GM21717 (cell line): ENCODE data around the gene OR2D2.
"Not testable (repeated sequence)": the region's sequence is repeated elsewhere in the genome, so short reads cannot be mapped to it uniquely, and the experiment has no call there.

ENCODE experiments used
- ATAC-seq: cut with Tn5 transposase; IDR thresholded peaks from one replicate; pipeline ENCODE4 v1.9.1; 2021; ENCODE audit warnings: mild to moderate bottlenecking, moderate library complexity; ENCODE audit not compliant: unreplicated experiment

OR2D2 gene, protein sequence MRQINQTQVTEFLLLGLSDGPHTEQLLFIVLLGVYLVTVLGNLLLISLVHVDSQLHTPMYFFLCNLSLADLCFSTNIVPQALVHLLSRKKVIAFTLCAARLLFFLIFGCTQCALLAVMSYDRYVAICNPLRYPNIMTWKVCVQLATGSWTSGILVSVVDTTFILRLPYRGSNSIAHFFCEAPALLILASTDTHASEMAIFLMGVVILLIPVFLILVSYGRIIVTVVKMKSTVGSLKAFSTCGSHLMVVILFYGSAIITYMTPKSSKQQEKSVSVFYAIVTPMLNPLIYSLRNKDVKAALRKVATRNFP

DNA sequence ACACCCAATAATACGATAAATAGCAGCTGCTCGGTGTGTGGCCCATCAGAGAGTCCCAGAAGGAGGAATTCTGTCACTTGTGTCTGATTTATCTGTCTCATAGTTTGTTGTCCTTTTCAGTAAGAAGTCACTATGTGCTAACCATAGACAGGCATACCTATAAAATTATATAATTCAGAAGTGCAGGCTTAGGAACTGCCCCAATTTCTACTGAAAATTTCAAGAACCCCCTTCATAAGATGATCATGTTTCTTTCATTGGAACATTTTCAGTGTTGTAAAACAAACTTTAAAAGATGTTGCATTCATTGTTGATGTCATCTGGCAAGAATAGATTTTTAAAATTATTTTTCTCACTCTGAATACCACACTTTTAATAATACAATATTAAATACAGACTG lies at the start of gene OR2D2:
TSS of gene OR2D2 (minus strand) at position 101 of the 400 bp plus-strand sequence. CDS start at position 101, 0 bp downstream.
- ATAC-seq: no peak

DNA sequence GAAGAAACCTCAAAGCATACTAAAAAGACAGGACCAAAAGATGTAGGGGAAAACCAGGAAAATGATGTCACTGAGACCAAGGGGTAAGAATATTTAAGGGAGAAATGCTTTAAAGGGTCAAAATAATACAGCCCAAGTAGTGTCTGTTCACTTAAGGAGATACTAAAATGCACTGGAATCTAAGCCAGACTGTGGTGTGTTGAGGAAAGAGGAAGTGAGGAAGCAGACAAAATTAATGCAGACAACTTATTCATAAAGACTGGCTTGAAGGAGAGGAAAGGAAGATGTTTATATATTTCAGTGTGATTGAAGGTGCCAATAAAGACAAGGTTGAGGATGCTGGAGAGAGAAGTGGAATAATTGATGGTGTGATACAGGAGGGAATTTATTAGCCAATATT lies 49.7 kb upstream of the OR2D2 start:
- ATAC-seq: no peak

DNA sequence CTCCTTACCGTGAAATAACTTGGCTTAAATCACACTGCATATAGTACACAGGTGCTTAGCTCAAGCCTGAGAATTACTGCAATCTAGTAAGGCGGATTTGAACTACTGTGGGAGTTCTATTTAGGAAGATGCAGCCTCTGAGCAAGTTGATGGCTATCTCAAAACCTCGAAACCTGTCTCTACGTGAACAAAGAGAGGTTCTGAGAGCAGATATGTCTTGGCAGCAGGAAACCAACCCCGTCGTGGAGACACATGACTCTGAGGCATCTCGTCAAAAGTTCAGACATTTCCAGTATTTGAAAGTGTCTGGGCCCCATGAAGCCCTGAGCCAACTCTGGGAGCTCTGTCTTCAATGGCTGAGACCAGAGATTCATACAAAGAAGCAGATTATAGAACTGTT lies 39.8 kb upstream of the OR2D2 start:
- no peak for ATAC-seq

DNA sequence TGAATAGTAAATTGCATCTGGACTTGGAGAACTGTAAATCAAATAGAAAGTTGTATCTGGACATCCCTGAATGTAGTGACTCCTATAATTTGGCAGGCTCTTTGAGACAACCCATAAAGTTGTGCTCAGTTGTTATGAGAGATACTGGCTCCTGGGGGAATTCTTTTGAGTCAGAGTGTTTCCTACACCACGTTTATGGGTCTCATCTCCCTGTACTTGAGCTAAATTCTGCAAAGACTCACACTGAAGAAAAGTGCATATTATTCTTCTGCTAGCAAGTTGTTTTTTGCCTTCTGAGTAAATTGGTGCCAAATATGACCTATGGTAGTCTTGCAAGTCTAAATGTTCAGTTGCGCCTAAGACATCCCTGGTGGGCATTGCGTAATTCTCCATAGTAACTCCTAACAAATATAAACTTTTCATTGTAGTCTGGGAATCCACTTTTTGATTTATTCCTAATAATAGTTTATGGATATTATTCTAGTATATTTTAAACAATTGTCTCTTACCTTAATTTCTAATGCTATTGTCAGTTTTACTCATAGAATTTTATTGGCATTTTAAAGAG lies 38.9 kb upstream of the OR2D2 start:
- ATAC-seq: no peak

DNA sequence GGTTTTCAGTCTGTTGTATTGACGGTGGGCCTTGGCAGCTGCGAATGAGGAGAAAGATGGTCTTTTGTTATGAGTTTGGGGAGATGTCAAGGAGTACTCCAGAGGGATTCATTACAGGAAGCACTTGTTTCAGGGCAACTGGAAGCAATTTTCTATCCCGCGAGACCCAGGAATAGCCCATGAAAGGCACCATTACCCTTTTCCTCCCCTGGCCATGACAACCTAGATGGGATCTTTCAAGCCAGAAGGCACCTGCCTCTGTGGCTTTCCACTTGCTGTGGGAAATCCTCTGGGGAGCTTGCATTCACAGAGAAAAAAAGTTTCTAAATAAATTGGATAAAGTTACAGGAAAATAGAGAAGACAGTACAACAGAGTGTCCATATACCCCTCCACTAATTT lies 36.6 kb upstream of the OR2D2 start:
- no peak for ATAC-seq

DNA sequence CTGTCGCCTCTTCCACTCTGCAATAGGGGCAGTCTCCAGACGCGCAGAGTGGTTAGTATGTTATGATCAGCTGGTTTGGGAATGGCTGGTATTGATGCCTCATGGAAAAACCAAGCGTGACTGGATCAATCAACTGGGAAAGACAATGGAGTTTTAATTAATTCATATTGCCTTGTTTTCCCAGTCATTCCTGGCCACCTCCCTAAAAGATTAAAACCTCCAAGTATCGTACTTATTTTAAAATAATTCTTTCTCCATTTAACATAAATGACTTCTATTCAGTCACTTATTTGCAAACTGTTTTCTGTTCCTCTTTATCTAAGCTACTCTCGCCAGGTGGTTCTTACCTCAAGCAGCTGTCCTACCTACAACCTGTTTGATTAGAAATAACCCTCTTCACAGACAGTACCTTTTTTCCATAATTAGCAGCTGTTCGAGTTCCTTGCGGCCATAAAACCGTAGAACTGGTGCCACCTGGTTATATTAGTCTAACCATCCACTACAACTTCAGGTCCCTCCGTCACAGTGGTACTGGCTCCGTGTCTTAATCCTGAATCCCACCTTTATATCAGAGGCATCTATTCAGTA lies 34.8 kb upstream of the OR2D2 start:
- peak; percentile 68 for ATAC-seq

DNA sequence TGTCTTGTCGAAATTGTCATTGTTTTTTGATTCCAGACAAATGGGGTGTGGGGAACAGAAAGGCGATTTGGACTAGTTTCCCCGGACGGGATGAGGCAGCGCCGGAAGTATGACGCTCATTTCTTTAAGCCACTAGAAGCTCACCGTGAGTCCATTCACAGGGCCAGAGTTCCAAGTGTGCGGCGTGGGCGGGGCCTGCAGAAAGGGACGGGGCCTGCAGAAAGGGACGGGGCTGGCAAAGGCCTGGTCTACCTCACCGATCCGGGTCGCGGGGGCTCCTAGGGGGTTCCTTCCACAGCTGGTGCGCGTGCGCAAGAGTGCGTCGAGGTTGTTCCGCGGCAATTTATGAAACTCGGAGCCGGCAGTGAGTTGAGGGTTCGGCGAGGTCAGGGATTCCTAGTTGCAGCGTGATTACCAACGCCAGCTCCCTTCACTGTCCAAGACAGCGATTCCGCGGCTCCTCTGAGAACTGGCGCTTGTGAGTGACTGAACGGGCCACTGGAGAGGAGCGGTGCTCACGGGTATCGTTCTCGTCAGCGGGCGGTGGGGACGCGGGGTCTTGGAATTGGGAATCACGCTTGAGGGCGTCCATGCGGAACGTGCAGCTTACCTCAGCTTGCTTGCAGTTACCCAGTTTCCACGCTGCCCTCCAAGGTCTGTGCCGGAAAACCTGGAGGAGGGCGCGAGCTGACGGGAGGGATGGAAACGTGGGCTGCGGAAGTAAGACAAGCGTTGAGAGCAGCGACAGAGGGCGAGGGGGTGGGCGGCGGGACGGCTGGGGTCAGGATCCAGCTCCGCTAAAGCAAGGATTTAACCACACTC lies 34.1 kb upstream of the OR2D2 start, which contains the start of gene ZNF215:
TSS of gene ZNF215 (plus strand) at position 219 of the 822 bp plus-strand sequence. CDS start 5,847 bp downstream, outside the sequence.
- ATAC-seq: peak; percentile 78

DNA sequence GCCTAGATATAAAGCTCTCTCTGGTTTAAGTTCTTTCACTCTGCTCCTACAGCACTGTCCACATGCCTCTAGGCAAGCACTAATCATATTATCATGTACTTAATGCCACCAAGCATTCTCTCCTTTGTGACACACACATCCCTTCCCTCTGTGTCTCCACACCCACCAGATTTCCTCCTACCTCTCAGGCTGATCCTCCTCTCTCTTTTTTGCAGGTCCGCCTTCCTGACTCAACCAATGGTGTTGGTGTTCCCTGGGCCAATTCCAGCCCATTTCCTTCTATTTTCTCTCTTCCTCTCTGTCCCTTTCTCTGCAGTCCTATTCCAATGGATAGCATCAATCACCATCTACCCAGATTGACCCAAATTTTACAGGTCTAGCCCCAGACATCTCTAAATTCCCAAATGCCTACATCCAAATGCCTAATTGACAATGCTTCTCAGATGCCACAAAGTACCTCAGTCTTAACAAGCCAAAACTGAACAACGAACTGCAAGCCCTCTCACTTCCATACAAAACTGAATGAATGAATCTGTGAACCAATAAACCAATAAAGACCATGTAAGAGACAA lies 33.4 kb upstream of the OR2D2 start:
- ATAC-seq: peak; percentile 4

DNA sequence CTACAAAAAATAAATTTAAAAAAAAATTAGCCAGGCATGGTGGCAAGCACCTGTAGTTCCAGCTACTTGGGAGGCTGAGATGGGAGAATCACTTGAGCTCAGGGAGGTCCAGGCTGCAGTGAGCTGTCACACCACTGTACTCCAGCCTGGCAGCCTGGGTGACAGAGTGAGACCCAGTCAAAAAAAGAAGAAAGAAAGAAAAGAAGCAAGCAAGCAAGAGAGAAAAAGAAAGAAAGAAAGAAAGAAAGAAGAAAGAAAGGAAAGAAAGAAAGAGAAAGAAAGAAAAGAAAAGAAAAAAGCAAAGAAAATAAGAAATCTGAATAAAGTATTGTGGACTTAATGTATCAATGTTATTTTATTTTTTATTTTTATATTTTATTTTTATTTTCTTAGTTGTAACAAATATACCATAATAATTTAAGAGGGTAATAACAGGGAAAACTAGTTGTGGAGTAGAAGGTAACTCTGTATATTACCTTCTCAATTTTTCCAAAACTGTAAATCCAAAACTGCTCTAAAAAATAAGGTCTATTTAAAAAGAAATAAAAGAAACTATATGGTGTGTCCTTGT lies 32.8 kb upstream of the OR2D2 start:
- ATAC-seq: no peak

DNA sequence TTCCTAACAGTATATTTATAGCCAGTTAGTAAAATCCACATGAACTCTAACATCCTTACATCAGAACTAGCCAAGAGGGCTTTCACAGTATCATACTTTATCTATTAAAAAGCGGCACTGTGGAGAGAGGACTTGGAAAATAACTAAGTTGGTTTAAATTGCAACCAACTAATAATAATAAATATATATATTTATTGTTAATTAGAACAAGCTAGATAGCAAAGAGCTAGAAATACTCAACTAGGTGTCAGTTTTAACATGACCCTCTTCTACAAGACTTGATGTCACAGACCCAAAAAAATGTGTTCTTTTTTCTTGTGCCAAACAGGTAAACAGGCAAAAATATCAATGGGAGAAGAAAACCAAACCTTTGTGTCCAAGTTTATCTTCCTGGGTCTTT lies 28.4 kb upstream of the OR2D2 start, which contains the start of gene OR2D3:
TSS of gene OR2D3 (plus strand) at position 301 of the 400 bp plus-strand sequence. CDS start at position 301, 0 bp downstream.
- ATAC-seq: no peak

DNA sequence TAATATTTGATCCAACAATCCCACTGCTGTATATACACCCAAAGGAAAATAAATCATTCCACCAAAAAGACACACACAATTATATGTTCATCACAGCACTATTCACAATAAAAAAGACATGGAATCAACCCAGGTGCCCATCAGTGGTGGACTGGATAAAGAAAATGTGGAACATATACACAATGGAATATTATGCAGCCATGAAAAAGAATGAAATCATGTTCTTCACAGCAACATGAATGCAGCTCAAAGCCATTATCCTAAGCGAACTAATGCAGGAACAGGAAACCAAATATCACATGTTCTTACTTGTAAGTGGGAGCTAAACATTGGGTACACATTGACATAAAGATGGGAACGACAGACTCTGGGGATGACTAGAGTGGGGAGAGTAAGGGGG lies 27.4 kb upstream of the OR2D2 start:
- no peak for ATAC-seq

DNA sequence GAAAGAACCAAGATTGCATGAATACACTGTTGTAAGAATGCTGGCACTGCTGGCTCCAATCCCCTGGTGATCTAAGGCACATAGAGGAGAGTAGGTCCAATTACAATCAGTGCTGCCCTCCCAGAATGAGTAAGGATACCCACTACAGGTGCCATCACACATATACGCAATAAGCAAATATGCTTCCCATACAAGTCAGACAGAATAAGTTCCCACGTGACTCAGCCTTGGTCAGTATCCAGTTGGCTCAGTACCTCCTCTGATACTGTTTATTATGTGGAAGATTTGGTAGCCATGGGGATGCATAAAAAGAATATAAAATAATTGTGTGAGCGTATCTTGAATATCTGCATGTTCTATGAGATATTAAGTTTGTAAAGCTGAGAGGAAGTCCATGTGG lies 19.6 kb upstream of the OR2D2 start:
- no peak for ATAC-seq

DNA sequence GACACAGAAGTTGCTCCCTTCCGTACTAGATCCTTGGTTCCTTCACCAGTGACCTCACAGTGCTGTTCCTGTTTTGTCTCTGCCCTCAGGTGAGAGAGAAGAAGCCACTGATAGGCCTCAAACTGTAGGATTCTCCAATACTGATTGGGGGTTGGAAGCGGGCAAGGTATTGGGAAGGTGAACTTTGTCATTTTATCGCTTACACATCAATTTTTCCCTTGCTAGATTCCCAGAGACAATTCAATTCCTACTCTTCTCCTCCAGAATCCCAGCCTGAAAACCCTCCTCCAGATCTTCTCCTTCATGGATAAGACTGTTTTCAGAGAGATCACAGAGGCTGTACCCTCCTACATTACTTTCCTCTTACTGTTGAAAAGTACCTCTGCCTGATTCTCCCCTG lies 19.1 kb upstream of the OR2D2 start:
- no peak for ATAC-seq

DNA sequence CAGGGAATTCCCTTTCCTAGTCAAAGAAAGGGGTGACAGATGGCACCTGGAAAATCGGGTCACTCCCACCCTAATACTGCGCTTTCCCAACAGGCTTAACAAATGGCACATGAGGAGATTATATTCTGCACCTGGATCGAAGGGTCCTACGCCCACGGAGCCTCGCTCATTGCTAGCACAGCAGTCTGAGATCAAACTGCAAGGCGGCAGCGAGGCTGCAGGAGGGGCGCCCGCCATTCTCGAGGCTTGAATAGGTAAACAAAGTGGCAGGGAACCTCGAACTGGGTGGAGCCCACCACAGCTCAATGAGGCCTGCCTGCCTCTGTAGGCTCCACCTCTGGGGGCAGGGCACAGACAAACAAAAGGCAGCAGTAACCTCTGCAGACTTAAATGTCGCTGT lies 12.5 kb upstream of the OR2D2 start:
- not testable (repeated sequence) for ATAC-seq

DNA sequence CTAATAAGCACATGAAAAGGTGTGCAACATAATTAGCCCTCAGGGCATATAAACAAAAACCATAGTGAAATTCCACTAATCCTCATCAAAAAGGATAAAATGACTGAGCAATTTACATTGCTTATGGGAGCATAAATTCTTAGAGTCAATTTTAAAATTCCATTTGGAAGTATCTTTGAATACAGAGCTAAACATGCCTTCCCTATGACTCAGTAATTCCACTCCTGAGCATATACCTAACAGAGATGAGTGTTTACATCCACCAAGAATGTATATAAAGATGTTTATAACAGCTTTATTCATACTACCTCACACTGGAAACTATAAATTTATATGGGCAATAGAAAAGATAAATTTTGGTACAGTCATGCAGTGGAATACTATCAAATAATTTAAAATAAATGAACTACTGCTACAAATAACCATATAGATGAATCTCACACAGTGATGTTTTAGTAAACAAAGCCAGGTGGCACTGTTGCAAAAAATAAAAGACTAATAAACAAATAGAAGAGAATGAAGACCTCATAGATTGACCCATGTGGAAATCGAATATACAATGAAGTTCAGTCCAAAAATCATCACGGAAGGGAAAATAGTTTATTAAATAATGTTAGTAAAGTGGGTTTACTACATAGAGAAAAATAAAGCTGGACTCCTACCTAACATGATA lies 8.2 kb upstream of the OR2D2 start:
- ATAC-seq: no peak

DNA sequence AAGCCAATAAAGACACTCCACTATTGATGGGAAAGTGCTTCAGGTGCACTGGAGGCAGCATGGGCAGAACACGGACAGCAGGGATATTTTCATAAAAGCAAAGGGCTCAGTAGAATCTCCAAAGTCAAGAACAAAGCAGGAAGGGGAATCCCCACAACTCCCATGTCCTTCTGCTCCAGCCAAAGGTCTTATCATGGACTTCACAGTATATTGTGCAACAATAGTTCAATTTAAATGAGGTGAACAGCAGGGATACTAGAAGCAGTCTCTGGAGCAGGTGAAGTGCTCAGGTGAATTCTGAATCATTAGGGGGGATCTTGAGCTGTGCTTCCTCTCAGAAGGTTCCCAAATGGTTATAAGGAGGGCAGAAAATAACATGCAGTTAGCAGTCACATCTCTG lies 6.6 kb upstream of the OR2D2 start:
- ATAC-seq: no peak

DNA sequence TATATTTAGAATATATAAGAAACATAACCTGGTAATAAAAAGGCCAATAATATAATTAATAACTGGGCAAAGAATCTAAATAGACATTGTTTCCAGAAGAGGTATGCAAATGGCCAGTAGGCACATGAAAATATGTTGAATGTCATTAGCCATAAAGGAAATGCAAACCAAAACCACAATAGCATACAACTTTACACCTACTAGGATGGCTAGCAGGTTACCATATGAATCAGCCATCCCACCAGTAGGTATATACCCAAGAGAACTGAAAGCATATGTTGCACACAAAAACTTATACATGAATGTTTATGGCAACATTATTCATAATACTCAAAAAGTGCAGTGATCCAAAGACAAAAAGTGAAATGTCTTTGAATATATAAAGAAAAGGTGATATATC lies 2.7 kb upstream of the OR2D2 start:
- peak; percentile 94 for ATAC-seq

DNA sequence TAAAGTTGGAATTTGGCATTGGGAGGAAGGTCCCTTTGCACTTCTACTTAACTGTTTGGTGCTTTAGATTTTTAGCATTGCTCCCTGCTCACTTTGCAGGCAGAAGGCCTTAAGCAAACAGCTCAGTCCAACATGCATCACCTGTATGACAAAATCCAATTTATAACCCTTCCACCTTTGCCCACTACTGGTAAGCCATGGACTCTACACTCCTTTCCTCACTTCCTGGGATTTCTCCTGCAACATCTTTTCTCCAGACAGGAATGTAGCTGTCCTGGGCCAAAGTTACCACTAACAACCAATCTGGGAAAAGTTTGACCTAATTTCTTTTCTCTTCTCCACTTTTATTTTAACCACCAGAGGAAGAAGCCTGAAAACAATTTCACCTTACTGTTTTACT lies 1.8 kb upstream of the OR2D2 start:
- no peak for ATAC-seq

DNA sequence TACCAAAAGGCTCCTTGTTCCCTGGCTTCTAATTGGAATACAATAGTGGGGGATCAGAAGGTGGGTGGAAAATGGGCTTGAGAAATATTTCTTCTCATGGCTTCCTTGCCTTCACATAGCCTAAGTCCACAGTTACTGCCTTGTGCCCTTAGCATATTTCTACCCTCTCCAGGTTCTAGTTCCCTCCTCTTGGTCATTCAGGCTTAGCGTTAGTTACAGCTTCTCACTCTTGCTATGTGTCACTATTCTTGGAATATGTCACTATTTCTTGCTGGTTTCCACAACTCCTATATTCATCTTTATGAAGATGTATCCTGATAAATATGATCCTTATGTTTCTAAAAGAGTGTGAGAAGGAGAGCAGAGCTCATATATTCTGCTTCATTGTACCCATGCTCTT lies 2.5 kb downstream of the OR2D2 start:
- ATAC-seq: no peak

DNA sequence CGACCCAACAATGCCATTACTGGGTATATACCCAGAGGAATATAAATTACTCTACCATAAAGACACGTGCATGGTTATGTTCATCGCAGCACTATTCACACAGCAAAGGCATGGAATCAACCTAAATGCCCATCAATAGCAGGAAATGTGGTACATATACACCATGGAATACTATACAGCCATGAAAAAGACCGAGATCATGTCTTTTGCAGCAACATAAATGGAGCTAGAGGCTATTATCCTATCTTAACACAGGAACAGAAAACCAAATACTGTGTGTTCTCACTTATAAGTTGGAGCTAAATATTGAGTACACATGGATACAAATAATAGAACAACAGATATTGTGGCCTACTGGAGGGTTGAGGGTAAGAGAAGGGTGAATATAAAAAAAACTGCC lies 3.5 kb downstream of the OR2D2 start:
- ATAC-seq: no peak
